CD4-positive, alpha-beta memory T cell (primary cell): ENCODE data around the gene ERBB4. TPM values are rescaled to one million over a fixed set of nuclear protein-coding genes. Genes with fewer than 3 reads are reported as not detected.

Experiments used
- CTCF ChIA-PET: fragments of 350-600 bp; sonication (Branson Sonifier 250); formaldehyde crosslinking; loops from one replicate; lab custom pipeline; 2021; ENCODE audit warnings: inconsistent platforms; ENCODE audit not compliant: partially characterized antibody; lab: Charles Lee
- POLR2A ChIA-PET: fragments of 350-600 bp; sonication (Branson Sonifier 250); formaldehyde crosslinking; loops from one replicate; lab custom pipeline; 2021; ENCODE audit not compliant: partially characterized antibody; lab: Charles Lee
- DNase-seq, 5 donors: peaks; one replicate each; pipeline versions ENCODE4 v3.0.0 to v3.0.0-alpha.2; 2020 to 2022; ENCODE audit warnings: mixed read lengths in 1 of 5
- H3K27ac ChIP-seq: one replicate; pipeline ENCODE4 v1.7.0; 2013; ENCODE audit warnings: low read depth, low read length
- H3K27me3 ChIP-seq: 2 replicates; pipeline ENCODE4 v1.7.0; 2013; ENCODE audit warnings: mild to moderate bottlenecking, low read length, moderate library complexity; ENCODE audit not compliant: insufficient read depth
- H3K36me3 ChIP-seq: 2 replicates; pipeline ENCODE4 v1.7.0; 2013; ENCODE audit warnings: mild to moderate bottlenecking, low read length, moderate library complexity; ENCODE audit not compliant: insufficient read depth
- H3K4me1 ChIP-seq: 2 replicates; pipeline ENCODE4 v1.7.0; 2013; ENCODE audit warnings: mild to moderate bottlenecking, low read length, moderate library complexity; ENCODE audit not compliant: insufficient read depth
- H3K4me3 ChIP-seq, 2 donors: one replicate each; pipeline ENCODE4 v1.7.0; 2013; ENCODE audit warnings: low read length in 2 of 2, mild to moderate bottlenecking in 1 of 2
- H3K9me3 ChIP-seq, 2 donors: one replicate each; pipeline ENCODE4 v1.7.0; 2013; ENCODE audit warnings: low read length in 2 of 2, control low read depth in 1 of 2; ENCODE audit not compliant: control insufficient read depth in 1 of 2
- H3K27ac Mint-ChIP-seq, 7 donors: one replicate each; pipeline ENCODE4 v1.8.0; 2020 to 2021; ENCODE audit warnings: mixed read lengths in 7 of 7, mild to moderate bottlenecking in 6 of 7, inconsistent platforms in 3 of 7, moderate library complexity in 3 of 7
- H3K27me3 Mint-ChIP-seq, 2 donors: one replicate each; pipeline ENCODE4 v1.8.0; 2020 to 2021; ENCODE audit warnings: mixed read lengths in 2 of 2
- H3K36me3 Mint-ChIP-seq, 2 donors: one replicate each; pipeline ENCODE4 v1.8.0; 2020 to 2021; ENCODE audit warnings: mixed read lengths in 2 of 2, inconsistent platforms in 1 of 2, mild to moderate bottlenecking in 1 of 2
- H3K4me1 Mint-ChIP-seq, 4 donors: one replicate each; pipeline ENCODE4 v1.8.0; 2020 to 2021; ENCODE audit warnings: mixed read lengths in 4 of 4, mild to moderate bottlenecking in 1 of 4
- H3K4me3 Mint-ChIP-seq, 8 donors: one replicate each; pipeline ENCODE4 v1.8.0; 2020 to 2021; ENCODE audit warnings: mixed read lengths in 8 of 8, mild to moderate bottlenecking in 7 of 8, moderate library complexity in 6 of 8, inconsistent platforms in 3 of 8
- H3K9me3 Mint-ChIP-seq, 8 donors: one replicate each; pipeline ENCODE4 v1.8.0; 2020 to 2021; ENCODE audit warnings: mixed read lengths in 8 of 8, mild to moderate bottlenecking in 5 of 8, inconsistent platforms in 3 of 8, moderate library complexity in 1 of 8
- intact Hi-C: fragments of 100-400 bp; cut with micrococcal nuclease; formaldehyde crosslinking; loops from one replicate; pipeline ENCODE4 v1.15.1; 2023
- polyA plus RNA-seq, 2 donors: library from polyadenylated mRNA; unstranded; fragments of 300-500 nt; fragmentation: Illumina TruSeq; gene quantifications; one replicate each; pipeline ENCODE4 v1.2.3, GENCODE V29; 2021
- total RNA-seq, 2 experiments: library from RNA; stranded (reverse); gene quantifications; one replicate each; pipeline ENCODE4 v1.2.3, GENCODE V29; 2021

Gene ERBB4
- total and polyA plus RNA-seq, 4 experiments from 2014 or later = not detected

- Mint-ChIP-seq H3K27ac (no peak overlapping the region), H3K36me3 (no peaks in the 10 kb centered on the region), H3K9me3 (no peaks in the 10 kb centered on the region), H3K27me3 (peaks cover 0 to 4% of the 10 kb centered on the region in 2 donors), H3K4me1 (no peaks in the 10 kb centered on the region), H3K4me3 (no peak overlapping the region)
- no peaks in the 10 kb centered on the region for H3K9me3 ChIP-seq
- no peaks in the 10 kb centered on the region for H3K4me1 ChIP-seq
- no peaks in the 10 kb centered on the region for H3K36me3 ChIP-seq
- H3K27ac ChIP-seq = no peak overlapping the region
- intact Hi-C loops = no loop called here
- POLR2A ChIA-PET = no interaction called here
- no peaks in the 10 kb centered on the region for H3K27me3 ChIP-seq
- no peak for DNase-seq
- CTCF ChIA-PET = no interaction called here
- no peak overlapping the region for H3K4me3 ChIP-seq
These were observed 9.3 kb upstream of the ERBB4 start for GRCh38 chr2:212547716-212548454.

- H3K27me3 Mint-ChIP-seq = no peaks in the 10 kb centered on the region
- no peak for DNase-seq
- ChIA-PET POLR2A (no interaction called here), CTCF (no interaction called here)
- H3K36me3 Mint-ChIP-seq = no peaks in the 10 kb centered on the region
- no peaks in the 10 kb centered on the region for H3K9me3 Mint-ChIP-seq
- no peaks in the 10 kb centered on the region for H3K4me1 Mint-ChIP-seq
- H3K27ac Mint-ChIP-seq = no peak overlapping the region
- Histone ChIP-seq H3K27ac (no peak overlapping the region), H3K36me3 (no peaks in the 10 kb centered on the region), H3K27me3 (no peaks in the 10 kb centered on the region), H3K4me1 (no peaks in the 10 kb centered on the region), H3K4me3 (no peak overlapping the region), H3K9me3 (no peaks in the 10 kb centered on the region)
- intact Hi-C loops = no loop called here
- H3K4me3 Mint-ChIP-seq = no peak overlapping the region
These were observed 8.1 kb upstream of the ERBB4 start for GRCh38 chr2:212546669-212547068.

- H3K27me3 ChIP-seq = no peaks in the 10 kb centered on the region
- no peaks in the 10 kb centered on the region for H3K36me3 Mint-ChIP-seq
- H3K27ac Mint-ChIP-seq = no peak overlapping the region
- ChIA-PET CTCF (no interaction called here), POLR2A (no interaction called here)
- H3K27ac ChIP-seq = no peak overlapping the region
- no peak for DNase-seq
- H3K4me1 Mint-ChIP-seq = peaks cover 3 to 14% (median 7%) of the 10 kb centered on the region in 4 donors
- no peak overlapping the region for H3K4me3 ChIP-seq
- no peak overlapping the region for H3K4me3 Mint-ChIP-seq
- H3K9me3 ChIP-seq = no peaks in the 10 kb centered on the region
- no peaks in the 10 kb centered on the region for H3K36me3 ChIP-seq
- no peaks in the 10 kb centered on the region for H3K4me1 ChIP-seq
- H3K27me3 Mint-ChIP-seq = peaks cover 22 to 26% of the 10 kb centered on the region in 2 donors
- intact Hi-C loops = no loop called here
- H3K9me3 Mint-ChIP-seq = peaks cover 0 to 8% (median 3%) of the 10 kb centered on the region in 8 donors
These were observed 1.7 kb upstream of the ERBB4 start for GRCh38 chr2:212540341-212540740.

GRCh38 chr2:212539072-212539880, 674 bp upstream of the ERBB4 start:
- Mint-ChIP-seq H3K27me3 (peaks cover 23 to 29% of the 10 kb centered on the region in 2 donors), H3K4me1 (peaks cover 3 to 14% (median 7%) of the 10 kb centered on the region in 4 donors), H3K4me3 (peak overlapping the region in 3 of 8 donors; percentile 7 to 53 (median 33)), H3K36me3 (no peaks in the 10 kb centered on the region), H3K27ac (no peak overlapping the region), H3K9me3 (peaks cover 0 to 8% (median 3%) of the 10 kb centered on the region in 8 donors)
- no peak overlapping the region for H3K4me3 ChIP-seq
- no peaks in the 10 kb centered on the region for H3K4me1 ChIP-seq
- ChIA-PET POLR2A (no interaction called here), CTCF (no interaction called here)
- no peaks in the 10 kb centered on the region for H3K36me3 ChIP-seq
- no peaks in the 10 kb centered on the region for H3K27me3 ChIP-seq
- no peaks in the 10 kb centered on the region for H3K9me3 ChIP-seq
- intact Hi-C loops = no loop called here
- DNase-seq = no peak
- no peak overlapping the region for H3K27ac ChIP-seq

GRCh38 chr2:212537726-212538304, 787 bp downstream of the ERBB4 start:
- H3K27me3 Mint-ChIP-seq = peaks cover 29 to 31% of the 10 kb centered on the region in 2 donors
- intact Hi-C loops = no loop called here
- Histone ChIP-seq H3K9me3 (no peaks in the 10 kb centered on the region), H3K4me1 (no peaks in the 10 kb centered on the region), H3K4me3 (no peak overlapping the region), H3K27me3 (no peaks in the 10 kb centered on the region), H3K27ac (no peak overlapping the region), H3K36me3 (no peaks in the 10 kb centered on the region)
- H3K27ac Mint-ChIP-seq = no peak overlapping the region
- DNase-seq = no peak
- CTCF ChIA-PET = no interaction called here
- H3K4me1 Mint-ChIP-seq = peaks cover 3 to 14% (median 7%) of the 10 kb centered on the region in 4 donors
- peak overlapping the region in 4 of 8 donors; percentile 21 to 59 (median 44) for H3K4me3 Mint-ChIP-seq
- POLR2A ChIA-PET = no interaction called here
- H3K9me3 Mint-ChIP-seq = peaks cover 0 to 8% (median 3%) of the 10 kb centered on the region in 8 donors
- no peaks in the 10 kb centered on the region for H3K36me3 Mint-ChIP-seq

- intact Hi-C loops = no loop called here
- Mint-ChIP-seq H3K4me3 (peak overlapping the region in 7 of 8 donors; percentile 4 to 67 (median 37)), H3K4me1 (peaks cover 3 to 14% (median 7%) of the 10 kb centered on the region in 4 donors), H3K27ac (peak overlapping the region in 1 of 7 donors; percentile 35), H3K9me3 (peaks cover 0 to 8% (median 3%) of the 10 kb centered on the region in 8 donors), H3K27me3 (peaks cover 29 to 31% of the 10 kb centered on the region in 2 donors), H3K36me3 (no peaks in the 10 kb centered on the region)
- no peaks in the 10 kb centered on the region for H3K27me3 ChIP-seq
- CTCF ChIA-PET = no interaction called here
- H3K4me1 ChIP-seq = no peaks in the 10 kb centered on the region
- POLR2A ChIA-PET = no interaction called here
- H3K27ac ChIP-seq = no peak overlapping the region
- no peak overlapping the region for H3K4me3 ChIP-seq
- H3K36me3 ChIP-seq = no peaks in the 10 kb centered on the region
- no peaks in the 10 kb centered on the region for H3K9me3 ChIP-seq
- no peak for DNase-seq
These were observed 1.5 kb downstream of the ERBB4 start for GRCh38 chr2:212536817-212537725.
